Left ventricle myocardium inferior (tissue), 1 donor: Measurements from ENCODE around the gene ACSL3. TPM values are rescaled to one million over a fixed set of nuclear protein-coding genes. Genes with fewer than 3 reads are reported as not detected.
"Not testable (repeated sequence)": the region's sequence is repeated elsewhere in the genome, so short reads cannot be mapped to it uniquely, and the experiment has no call there.

ENCODE experiments used
- DNase-seq: peaks from one replicate; pipeline ENCODE4 v3.0.0-alpha.2; 2020
- H3K27ac ChIP-seq: fragments of 200-600 bp; replicated peaks from 2 replicates; pipeline ENCODE4 v1.8.0; 2021
- H3K27me3 ChIP-seq: fragments of 200-600 bp; 2 replicates; pipeline ENCODE4 v1.8.0; 2021; ENCODE audit warnings: low read depth
- H3K36me3 ChIP-seq: fragments of 200-600 bp; 2 replicates; pipeline ENCODE4 v1.8.0; 2021
- H3K4me1 ChIP-seq: fragments of 200-600 bp; 2 replicates; pipeline ENCODE4 v1.8.0; 2021
- H3K4me3 ChIP-seq: fragments of 200-600 bp; 2 replicates; pipeline ENCODE4 v1.8.0; 2021; ENCODE audit warnings: mild to moderate bottlenecking, moderate library complexity
- H3K9me3 ChIP-seq: fragments of 200-600 bp; replicated peaks from 2 replicates; pipeline ENCODE4 v1.8.0; 2021
- intact Hi-C: fragments of 100-400 bp; cut with micrococcal nuclease; formaldehyde crosslinking; loops from one replicate; pipeline ENCODE4 v1.11.0; 2022
- total RNA-seq: library from RNA; stranded (reverse); fragmentation: NEBNext Ultra II Directional; extraction: Animal tissue kit (Norgen Biotek cat#: 25700); gene quantifications from one replicate; pipeline ENCODE4 v1.2.1, GENCODE V29; 2021
- TF ChIP-seq, protein P1 (sequence below): fragments of 200-600 bp; IDR thresholded peaks from 2 replicates; pipeline ENCODE4 v1.8.0; 2021; ENCODE audit warnings: antibody characterized with exemption, mild to moderate bottlenecking, borderline replicate concordance
- donor health status: DM: no; HTN: yes; CAD: no; lungs with severe emphysema.

ACSL3 gene
- total RNA-seq, 1 donor from 2014 or later = 50.1 TPM

DNA sequence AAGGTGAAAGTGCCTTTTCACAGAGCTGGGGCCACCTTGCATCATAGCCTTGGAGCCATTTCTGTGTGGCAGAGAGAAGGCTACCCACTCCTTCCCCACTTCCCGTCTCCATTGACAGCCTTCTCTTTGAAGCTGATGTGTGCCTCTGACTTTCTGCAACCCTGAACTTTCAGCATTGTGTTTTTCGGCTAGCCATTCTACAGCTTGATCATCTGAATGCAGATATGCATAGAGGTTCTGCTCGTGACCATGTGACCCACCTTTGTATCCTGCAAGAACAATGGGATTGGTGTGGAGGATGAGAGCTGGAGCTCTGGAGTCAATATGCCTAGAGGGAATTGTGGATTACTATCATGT, 122.1 kb downstream of the ACSL3 start:
- peaks cover 12% of the 10 kb centered on the region for H3K9me3 ChIP-seq
- H3K4me3 ChIP-seq = no peak overlapping the region
- TF ChIP-seq, protein P1, sequence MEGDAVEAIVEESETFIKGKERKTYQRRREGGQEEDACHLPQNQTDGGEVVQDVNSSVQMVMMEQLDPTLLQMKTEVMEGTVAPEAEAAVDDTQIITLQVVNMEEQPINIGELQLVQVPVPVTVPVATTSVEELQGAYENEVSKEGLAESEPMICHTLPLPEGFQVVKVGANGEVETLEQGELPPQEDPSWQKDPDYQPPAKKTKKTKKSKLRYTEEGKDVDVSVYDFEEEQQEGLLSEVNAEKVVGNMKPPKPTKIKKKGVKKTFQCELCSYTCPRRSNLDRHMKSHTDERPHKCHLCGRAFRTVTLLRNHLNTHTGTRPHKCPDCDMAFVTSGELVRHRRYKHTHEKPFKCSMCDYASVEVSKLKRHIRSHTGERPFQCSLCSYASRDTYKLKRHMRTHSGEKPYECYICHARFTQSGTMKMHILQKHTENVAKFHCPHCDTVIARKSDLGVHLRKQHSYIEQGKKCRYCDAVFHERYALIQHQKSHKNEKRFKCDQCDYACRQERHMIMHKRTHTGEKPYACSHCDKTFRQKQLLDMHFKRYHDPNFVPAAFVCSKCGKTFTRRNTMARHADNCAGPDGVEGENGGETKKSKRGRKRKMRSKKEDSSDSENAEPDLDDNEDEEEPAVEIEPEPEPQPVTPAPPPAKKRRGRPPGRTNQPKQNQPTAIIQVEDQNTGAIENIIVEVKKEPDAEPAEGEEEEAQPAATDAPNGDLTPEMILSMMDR = no peak
- H3K27ac ChIP-seq = no peak overlapping the region
- peaks cover 4% of the 10 kb centered on the region for H3K4me1 ChIP-seq
- H3K36me3 ChIP-seq = no peaks in the 10 kb centered on the region
- no peaks in the 10 kb centered on the region for H3K27me3 ChIP-seq
- intact Hi-C loops = no loop called here
- no peak for DNase-seq

DNA sequence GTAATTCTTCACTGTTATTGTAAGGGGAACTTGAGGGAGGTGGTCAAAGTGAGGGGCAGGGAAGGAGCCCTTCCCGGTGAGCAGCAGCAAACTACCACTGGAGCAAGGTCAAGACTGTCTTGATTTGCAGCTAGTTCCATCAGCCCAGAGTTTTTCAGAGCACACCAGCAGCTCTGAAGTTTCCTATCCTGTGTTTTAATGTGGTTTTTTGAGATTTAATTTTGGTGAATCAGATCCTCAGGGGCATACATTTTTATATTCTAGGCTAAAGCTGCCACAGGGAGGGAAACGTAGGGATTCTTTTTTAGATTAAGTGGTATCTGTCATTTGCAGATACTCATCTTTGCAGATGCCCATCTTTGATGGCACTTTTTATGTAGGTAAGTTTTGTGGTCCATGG, 124.1 kb downstream of the ACSL3 start:
- peaks cover 4% of the 10 kb centered on the region for H3K4me1 ChIP-seq
- intact Hi-C loops = no loop called here
- DNase-seq = no peak
- no peaks in the 10 kb centered on the region for H3K36me3 ChIP-seq
- no peaks in the 10 kb centered on the region for H3K27me3 ChIP-seq
- no peak overlapping the region for H3K27ac ChIP-seq
- H3K4me3 ChIP-seq = no peak overlapping the region
- TF ChIP-seq, protein P1 = no peak
- H3K9me3 ChIP-seq = peaks cover 12% of the 10 kb centered on the region

DNA sequence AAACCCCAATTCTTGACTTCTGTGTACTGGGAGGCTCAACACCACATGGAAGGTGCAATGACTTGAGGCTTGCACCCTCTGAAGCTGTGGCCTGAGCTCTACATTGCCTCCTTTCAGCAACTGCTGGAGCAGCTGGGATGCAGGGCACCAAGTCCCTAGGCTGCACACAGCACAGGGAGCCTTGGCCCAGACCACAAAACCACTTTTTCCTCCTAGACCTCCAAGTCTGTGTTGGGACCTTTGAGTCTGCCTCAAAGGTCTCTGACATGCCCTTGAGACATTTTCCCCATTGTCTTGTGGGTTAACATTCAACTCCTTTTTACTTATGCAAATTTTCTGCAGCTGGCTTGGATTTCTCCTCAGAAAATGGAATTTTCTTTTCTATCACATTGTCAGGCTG, 128.6 kb downstream of the ACSL3 start:
- Histone ChIP-seq H3K27me3 (no peaks in the 10 kb centered on the region), H3K4me3 (no peak overlapping the region), H3K9me3 (peaks cover 12% of the 10 kb centered on the region), H3K36me3 (no peaks in the 10 kb centered on the region), H3K27ac (no peak overlapping the region), H3K4me1 (peaks cover 20% of the 10 kb centered on the region)
- TF ChIP-seq, protein P1 = no peak
- intact Hi-C loops = no loop called here
- no peak for DNase-seq

DNA sequence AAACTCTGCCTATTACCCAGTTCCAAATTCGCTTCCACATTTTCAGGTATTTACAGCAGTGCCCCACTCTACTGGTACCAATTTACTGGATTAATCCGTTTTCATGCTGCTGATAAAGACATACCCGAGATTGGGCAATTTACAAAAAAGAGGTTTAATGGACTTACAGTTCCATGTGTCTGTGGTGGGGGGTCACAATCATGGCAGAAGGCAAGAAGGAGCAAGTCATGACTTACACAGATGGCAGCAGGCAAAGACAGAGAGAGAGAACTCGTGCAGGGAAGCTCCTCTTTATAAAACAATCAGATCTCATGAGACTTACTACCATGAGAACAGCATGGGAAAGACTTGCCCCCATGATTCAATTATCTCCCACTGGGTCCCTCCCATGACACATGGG, 129.4 kb downstream of the ACSL3 start:
- intact Hi-C loops, H3K9me3 ChIP-seq, H3K4me3 ChIP-seq, H3K36me3 ChIP-seq, DNase-seq, H3K27me3 ChIP-seq, H3K27ac ChIP-seq: not testable (repeated sequence)
- peaks cover 24% of the 10 kb centered on the region for H3K4me1 ChIP-seq

DNA sequence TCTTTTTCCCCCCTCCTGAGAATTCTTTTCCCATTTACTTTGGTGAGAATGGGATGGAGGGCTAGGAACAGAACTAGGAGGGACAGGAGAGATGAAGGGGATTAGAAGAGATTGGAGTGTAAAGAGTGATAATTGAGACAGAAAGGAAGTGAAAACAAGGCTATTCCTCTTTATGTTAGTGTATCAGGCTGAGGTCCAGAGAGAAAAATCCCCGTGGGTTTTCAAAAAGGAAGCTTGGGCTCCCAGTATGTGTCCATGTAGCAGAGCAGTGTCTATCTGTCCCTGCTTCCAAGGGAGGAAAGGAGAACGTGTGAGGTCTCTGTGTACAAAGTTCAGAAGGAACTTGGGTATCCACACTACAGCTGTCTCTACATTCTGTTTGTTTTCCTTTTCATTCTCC, 131.3 kb downstream of the ACSL3 start:
- TF ChIP-seq, protein P1 = no peak
- no peaks in the 10 kb centered on the region for H3K9me3 ChIP-seq
- H3K27ac ChIP-seq = peak overlapping the region; percentile 83
- intact Hi-C loops = no loop called here
- H3K4me1 ChIP-seq = peaks cover 24% of the 10 kb centered on the region
- no peaks in the 10 kb centered on the region for H3K27me3 ChIP-seq
- no peak for DNase-seq
- no peaks in the 10 kb centered on the region for H3K36me3 ChIP-seq
- H3K4me3 ChIP-seq = no peak overlapping the region

Other genes starting within 250 kb of the ACSL3 start
- 19.3 TPM for gene FARSB, start 204.9 kb upstream of the ACSL3 start, total RNA-seq
- 0.44 TPM for gene MOGAT1, start 189.4 kb upstream of the ACSL3 start, total RNA-seq
- gene KCNE4, start 191.2 kb downstream of the ACSL3 start, total RNA-seq = 3.1 TPM